ENCODE results near the gene GNG7.

- no peak for TF ChIP-seq POLR2A (IDR thresholded peaks at IDR 0.05; ENCODE audit: low read depth, low read length)
- TF ChIP-seq TAF1 (IDR thresholded peaks at IDR 0.05; ENCODE audit: low read depth, low read length) = no peak
- TF ChIP-seq POLR2AphosphoS5 (IDR thresholded peaks at IDR 0.05; ENCODE audit: low read depth, low read length) = no peak
These were observed 217.1 kb downstream of the GNG7 start for GRCh38 chr19:2485428-2485827.

Measured in GM12891 (cell line).